DND-41 (cell line): ENCODE measurements around the gene PIEZO1.

Experiments used
- ATAC-seq: fragments of 200-7000 bp; cut with Tn5 transposase; 3 replicates; pipeline ENCODE4 v1.9.1; 2021; ENCODE audit warnings: low read depth; ENCODE audit not compliant: insufficient read depth
- DNase-seq: peaks from one replicate; pipeline ENCODE4 v3.0.0-alpha.2; 2020
- H2AFZ ChIP-seq: 2 replicates; pipeline ENCODE4 v1.6.0; 2012; ENCODE audit warnings: low read depth, low read length
- H3K27ac ChIP-seq: 2 replicates; pipeline ENCODE4 v1.5.1; 2012; ENCODE audit warnings: low read length, inconsistent platforms
- H3K27me3 ChIP-seq: fragments of 200-600 bp; sonication (generic); 2 replicates; pipeline ENCODE4 v1.6.0; 2012; ENCODE audit warnings: low read length, mild to moderate bottlenecking, inconsistent platforms; ENCODE audit not compliant: insufficient read depth, poor library complexity
- H3K36me3 ChIP-seq: 2 replicates; pipeline ENCODE4 v1.5.1; 2012; ENCODE audit warnings: low read length, inconsistent platforms; ENCODE audit not compliant: insufficient read depth
- H3K4me1 ChIP-seq: 2 replicates; pipeline ENCODE4 v1.5.1; 2012; ENCODE audit warnings: mild to moderate bottlenecking, low read length; ENCODE audit not compliant: insufficient read depth
- H3K4me2 ChIP-seq: 2 replicates; pipeline ENCODE4 v1.6.0; 2012; ENCODE audit warnings: mild to moderate bottlenecking, moderate library complexity, low read length, inconsistent platforms; ENCODE audit not compliant: insufficient read depth
- H3K4me3 ChIP-seq, 2 experiments: fragments of 200-600 bp in 1 of 2; shearing (Covaris generic) in 1 of 2; 2 replicates each; pipeline ENCODE4 v1.5.1; 2012 to 2016; ENCODE audit warnings: inconsistent platforms in 2 of 2, low read length in 2 of 2, mild to moderate bottlenecking in 2 of 2, low read depth in 1 of 2, moderate library complexity in 1 of 2
- H3K79me2 ChIP-seq: 2 replicates; pipeline ENCODE4 v1.6.0; 2012; ENCODE audit warnings: low read length, inconsistent platforms; ENCODE audit not compliant: insufficient read depth
- H3K9ac ChIP-seq: 2 replicates; pipeline ENCODE4 v1.6.0; 2012; ENCODE audit warnings: low read depth, mild to moderate bottlenecking, inconsistent platforms, low read length, moderate library complexity
- H3K9me3 ChIP-seq: 2 replicates; pipeline ENCODE4 v1.5.1; 2012; ENCODE audit warnings: low read length, moderate library complexity, mild to moderate bottlenecking, inconsistent platforms; ENCODE audit not compliant: insufficient read depth, severe bottlenecking
- H4K20me1 ChIP-seq: 2 replicates; pipeline ENCODE4 v1.6.0; 2012; ENCODE audit warnings: low read length; ENCODE audit not compliant: insufficient read depth
- CTCF ChIP-seq: IDR thresholded peaks from 2 replicates; pipeline ENCODE4 v1.5.1; 2012; ENCODE audit warnings: borderline replicate concordance, low read length, moderate library complexity, mild to moderate bottlenecking; ENCODE audit not compliant: poor library complexity, severe bottlenecking; ENCODE audit errors: extremely low read depth
- EZH2 ChIP-seq: IDR thresholded peaks from 3 replicates; pipeline ENCODE4 v1.6.1; 2012; ENCODE audit warnings: borderline replicate concordance, low read depth, mild to moderate bottlenecking, moderate library complexity, low read length, inconsistent platforms; ENCODE audit not compliant: severe bottlenecking

PIEZO1 gene

DNA sequence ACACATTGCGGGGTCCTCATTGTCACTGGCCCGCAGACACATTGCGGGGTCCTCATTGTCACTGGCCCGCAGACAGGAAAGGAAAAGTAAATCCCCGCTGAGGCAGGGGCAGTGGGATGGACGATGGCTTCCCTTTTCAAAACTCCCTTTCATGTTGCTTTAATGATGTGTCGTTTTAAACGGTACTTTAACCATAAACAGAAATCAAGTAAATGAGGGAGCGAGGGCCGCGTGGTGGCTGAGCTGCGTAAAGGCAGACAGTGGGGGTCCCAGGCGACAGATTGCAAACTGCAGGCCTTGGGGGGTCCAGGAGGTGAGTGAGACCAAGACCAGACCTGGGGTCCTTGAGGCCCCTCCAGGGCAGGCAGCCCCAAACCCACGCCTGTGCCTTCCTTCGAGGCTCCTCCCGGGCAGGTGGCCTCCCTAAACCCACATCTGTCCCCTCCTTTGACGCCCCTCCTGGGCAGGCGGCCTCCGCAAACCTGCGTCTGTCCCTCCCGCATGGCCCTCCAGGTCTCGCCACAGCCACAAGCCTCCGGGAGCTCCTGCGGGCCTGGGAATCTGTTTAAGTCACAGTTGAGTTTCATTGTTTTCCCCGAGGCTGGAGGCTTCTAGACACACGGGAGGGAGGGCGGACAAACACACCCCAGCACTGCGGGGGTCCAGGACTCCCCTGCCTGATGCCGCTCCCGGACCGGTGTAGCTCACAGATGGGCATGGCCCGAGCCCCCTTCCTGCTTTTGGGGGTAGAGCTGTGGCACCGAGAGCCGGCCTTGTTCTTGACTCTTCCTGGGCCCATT, 7.3 kb downstream of the PIEZO1 start:
- Histone ChIP-seq H3K4me1 (peaks cover 26% of the 10 kb centered on the region), H3K36me3 (peaks cover 16% of the 10 kb centered on the region), H3K79me2 (peaks cover 98% of the 10 kb centered on the region), H3K4me3 (no peak overlapping the region), H3K27ac (no peak overlapping the region), H3K9me3 (no peaks in the 10 kb centered on the region), H3K9ac (no peak overlapping the region), H3K4me2 (no peak overlapping the region), H2AFZ (no peak overlapping the region), H3K27me3 (no peaks in the 10 kb centered on the region), H4K20me1 (peaks cover 94% of the 10 kb centered on the region)
- ATAC-seq (no peak), DNase-seq (no peak)
- TF ChIP-seq EZH2 (no peak), CTCF (no peak)

- DNase-seq = no peak
- Histone ChIP-seq H3K36me3 (peaks cover 21% of the 10 kb centered on the region), H2AFZ (no peak overlapping the region), H3K9me3 (no peaks in the 10 kb centered on the region), H3K27me3 (no peaks in the 10 kb centered on the region), H3K9ac (no peak overlapping the region), H3K4me3 (no peak overlapping the region), H4K20me1 (peaks cover 89% of the 10 kb centered on the region), H3K79me2 (peaks cover 95% of the 10 kb centered on the region), H3K4me1 (peaks cover 7% of the 10 kb centered on the region), H3K27ac (no peak overlapping the region), H3K4me2 (no peak overlapping the region)
- no peak for ATAC-seq
- TF ChIP-seq EZH2 (no peak), CTCF (no peak)
Measured at GRCh38 chr16:88775825-88776224, 9.2 kb downstream of the PIEZO1 start.

DNA sequence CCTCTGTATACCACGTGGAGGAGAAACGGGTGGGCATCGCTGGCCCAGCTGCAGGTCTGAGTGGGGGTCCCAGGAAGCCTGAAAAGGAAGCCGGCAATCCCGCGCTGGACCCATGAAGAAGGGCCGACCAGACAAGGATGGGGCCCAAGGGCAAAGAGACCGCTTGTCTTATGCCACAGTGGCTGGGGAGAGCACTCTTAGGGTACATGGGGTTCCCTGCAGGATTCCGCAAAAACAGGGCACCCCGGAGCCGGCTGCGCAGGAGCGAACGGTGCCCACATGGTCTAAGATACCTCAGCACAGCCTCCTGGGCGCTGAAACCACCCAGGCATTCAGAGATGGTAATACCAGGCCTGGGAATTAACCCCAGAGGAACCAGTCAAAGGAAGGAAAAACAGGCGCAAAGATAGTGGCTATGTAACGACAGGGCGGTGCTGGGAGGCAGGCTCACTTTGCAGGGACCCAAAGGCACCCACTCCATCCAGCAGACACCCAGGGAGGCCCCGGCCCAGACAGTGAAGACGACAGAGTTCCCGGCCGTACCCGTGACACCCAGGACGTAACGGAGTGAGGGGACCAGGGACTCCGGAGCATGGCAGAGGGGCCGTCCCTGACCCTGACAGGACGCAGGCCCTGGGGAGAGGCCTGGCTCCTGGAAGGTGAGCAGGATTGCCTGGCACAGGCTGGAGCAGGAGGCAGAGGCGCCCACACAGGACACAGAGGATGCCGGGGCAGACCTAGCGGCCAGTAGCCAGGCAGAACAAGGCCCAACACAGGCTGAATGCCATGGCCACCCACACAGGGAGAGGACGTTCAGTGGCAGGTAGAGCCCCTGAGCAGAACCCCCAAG, 10.3 kb downstream of the PIEZO1 start:
- no peak for TF ChIP-seq EZH2
- TF ChIP-seq CTCF = no peak
- Histone ChIP-seq H3K36me3 (peaks cover 28% of the 10 kb centered on the region), H3K9ac (no peak overlapping the region), H3K4me3 (no peak overlapping the region), H2AFZ (no peak overlapping the region), H3K4me1 (no peaks in the 10 kb centered on the region), H3K79me2 (peaks cover 95% of the 10 kb centered on the region), H4K20me1 (peaks cover 90% of the 10 kb centered on the region), H3K9me3 (no peaks in the 10 kb centered on the region), H3K27me3 (no peaks in the 10 kb centered on the region), H3K27ac (no peak overlapping the region), H3K4me2 (no peak overlapping the region)
- no peak for DNase-seq
- no peak for ATAC-seq
